Measurements from ENCODE around the gene NPHP1.

NPHP1 gene

GRCh38 chr2:110140401-110140800 is 64.4 kb downstream of the NPHP1 start:
- DNase-seq (ENCODE audit: low read depth): no peak
- no peak overlapping the region for H3K4me3 ChIP-seq (ENCODE audit: low read length)
- TF ChIP-seq CTCF (IDR thresholded peaks at IDR 0.05; ENCODE audit: insufficient read depth, low read depth, low read length, missing control alignments): no peak

GRCh38 chr2:110134025-110134424 is 70.8 kb downstream of the NPHP1 start:
- TF ChIP-seq CTCF (IDR thresholded peaks at IDR 0.05; ENCODE audit: insufficient read depth, low read depth, low read length, missing control alignments): no peak

GRCh38 chr2:110131166-110131565 is 73.6 kb downstream of the NPHP1 start:
- no peak for TF ChIP-seq CTCF (IDR thresholded peaks at IDR 0.05; ENCODE audit: insufficient read depth, low read depth, low read length, missing control alignments)
- H3K4me3 ChIP-seq (ENCODE audit: low read length): no peak overlapping the region
- DNase-seq (ENCODE audit: low read depth): no peak

More at GRCh38 chr2:110134025-110134424, 70.8 kb downstream of the NPHP1 start:
- no peak for DNase-seq (ENCODE audit: low read depth)
- no peak overlapping the region for H3K4me3 ChIP-seq (ENCODE audit: low read length)

GRCh38 chr2:110130757-110131156 is 74.1 kb downstream of the NPHP1 start:
- DNase-seq (ENCODE audit: low read depth): no peak
- no peak overlapping the region for H3K4me3 ChIP-seq (ENCODE audit: low read length)
- TF ChIP-seq CTCF (IDR thresholded peaks at IDR 0.05; ENCODE audit: insufficient read depth, low read depth, low read length, missing control alignments): no peak

GRCh38 chr2:110126906-110127305 is 77.9 kb downstream of the NPHP1 start:
- H3K4me3 ChIP-seq (ENCODE audit: low read length): no peak overlapping the region
- no peak for TF ChIP-seq CTCF (IDR thresholded peaks at IDR 0.05; ENCODE audit: insufficient read depth, low read depth, low read length, missing control alignments)
- DNase-seq (ENCODE audit: low read depth): no peak

GRCh38 chr2:110126086-110126773 is 78.6 kb downstream of the NPHP1 start:
- DNase-seq (ENCODE audit: low read depth): peak; percentile 67
- TF ChIP-seq CTCF (IDR thresholded peaks at IDR 0.05; ENCODE audit: insufficient read depth, low read depth, low read length, missing control alignments): no peak
- H3K4me3 ChIP-seq (ENCODE audit: low read length): no peak overlapping the region

Data from epithelial cell of esophagus (primary cell).